ENCODE results near the gene TTC28.
A peak's percentile ranks its signal among the peaks of the same experiment; 100 is the strongest.

Gene TTC28

GRCh38 chr22:28438183-28438768 is 241.4 kb downstream of the TTC28 start:
- DNase-seq = no peak

GRCh38 chr22:28435982-28436381 is 243.7 kb downstream of the TTC28 start:
- DNase-seq = no peak

GRCh38 chr22:28435140-28435768 is 244.4 kb downstream of the TTC28 start:
- DNase-seq = no peak

DNA sequence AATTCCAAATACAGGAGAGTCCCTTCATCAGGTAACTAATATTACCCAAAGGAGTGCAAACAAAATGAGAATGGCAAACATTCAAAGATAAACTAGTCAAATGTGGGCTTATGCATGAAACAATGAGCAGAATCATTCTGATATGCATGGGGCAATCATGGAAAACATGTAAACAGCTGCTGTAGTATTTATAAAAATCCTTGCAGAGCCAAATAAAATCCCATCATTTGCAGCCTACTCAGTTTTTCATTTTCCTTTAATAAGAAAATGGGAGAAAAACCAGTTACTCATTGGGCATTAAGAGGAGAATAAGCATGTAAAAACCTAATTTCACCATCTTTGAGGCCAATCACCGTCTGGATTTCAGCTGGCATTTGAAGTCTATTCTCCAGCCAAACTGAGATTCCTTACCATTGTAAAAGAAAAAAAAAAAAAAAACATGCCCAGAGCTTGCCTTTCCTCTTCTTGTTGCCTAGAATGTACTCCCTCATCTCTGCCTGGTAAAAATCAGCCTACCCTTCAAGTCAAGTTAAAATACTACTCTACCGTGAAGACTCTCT is 249.1 kb downstream of the TTC28 start:
- DNase-seq = no peak

- DNase-seq = no peak
These were observed 249.9 kb downstream of the TTC28 start for GRCh38 chr22:28429711-28430110.

DNA sequence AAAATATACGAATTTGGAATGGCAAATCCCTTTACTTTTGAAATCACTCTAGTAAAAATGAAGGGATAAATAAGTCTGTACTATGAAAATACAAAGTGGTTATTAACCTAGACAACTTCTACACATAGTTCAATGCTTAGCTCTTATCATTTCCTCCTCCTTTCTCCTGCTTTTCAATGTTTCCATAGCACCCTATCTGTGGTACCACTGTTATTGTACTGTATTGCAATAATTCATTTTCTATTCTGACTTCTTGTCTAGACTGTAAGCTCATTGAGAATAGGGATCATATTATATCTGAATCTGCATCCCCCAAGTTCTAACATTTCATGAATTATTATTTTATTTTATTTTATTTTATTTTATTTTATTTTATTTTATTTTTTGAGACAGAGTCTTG is 251.4 kb downstream of the TTC28 start:
- no peak for DNase-seq

- no peak for DNase-seq
These were observed 253.1 kb downstream of the TTC28 start for GRCh38 chr22:28426346-28427132.

DNA sequence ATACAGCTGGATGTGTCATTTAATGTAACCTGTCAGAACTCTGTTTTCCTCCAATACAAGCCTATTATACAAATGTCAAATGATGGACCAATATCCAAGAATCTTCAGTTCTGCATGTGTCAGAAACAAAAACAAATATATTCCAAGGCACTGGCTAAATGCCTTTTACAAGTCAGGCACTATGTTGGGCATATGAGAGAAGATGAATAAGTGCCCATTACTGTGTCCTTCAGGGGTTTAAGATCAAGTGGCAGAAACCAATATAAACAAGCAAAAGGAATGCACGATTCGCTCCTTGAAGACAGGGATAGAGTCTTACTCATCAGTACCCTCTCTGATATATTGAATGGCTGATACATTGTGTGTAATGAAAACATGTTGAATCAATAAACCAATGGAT is 254.4 kb downstream of the TTC28 start:
- DNase-seq = no peak

DNA sequence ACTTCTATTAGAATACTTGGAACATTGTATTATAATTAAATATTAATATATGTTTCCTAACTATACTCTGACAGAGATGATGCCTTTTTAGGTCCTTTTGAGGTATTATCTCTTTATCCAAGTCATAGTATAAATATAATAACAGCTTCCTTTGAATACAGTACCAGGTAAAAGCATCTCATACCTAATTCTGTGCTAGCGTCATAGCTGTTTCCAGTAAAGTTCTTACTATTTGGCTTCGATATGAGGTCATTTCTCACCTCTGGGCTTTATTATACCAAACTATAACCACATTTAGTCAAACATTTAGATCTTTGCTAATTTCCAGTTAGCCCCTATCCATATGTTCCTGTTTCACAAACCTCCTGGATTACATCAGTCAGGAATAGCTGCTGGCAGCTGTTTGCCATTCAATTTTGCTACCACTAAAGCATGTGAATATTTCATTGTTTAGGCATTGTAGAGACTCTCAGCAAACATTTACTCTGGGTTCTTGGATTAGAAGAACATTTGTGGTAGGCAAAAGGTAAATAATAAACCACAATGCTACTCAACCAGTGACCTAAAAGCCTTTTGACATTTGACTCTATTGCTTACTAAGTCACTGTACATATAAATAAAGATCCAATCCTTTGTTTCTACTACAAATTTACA is 255.1 kb downstream of the TTC28 start:
- no peak for DNase-seq

DNA sequence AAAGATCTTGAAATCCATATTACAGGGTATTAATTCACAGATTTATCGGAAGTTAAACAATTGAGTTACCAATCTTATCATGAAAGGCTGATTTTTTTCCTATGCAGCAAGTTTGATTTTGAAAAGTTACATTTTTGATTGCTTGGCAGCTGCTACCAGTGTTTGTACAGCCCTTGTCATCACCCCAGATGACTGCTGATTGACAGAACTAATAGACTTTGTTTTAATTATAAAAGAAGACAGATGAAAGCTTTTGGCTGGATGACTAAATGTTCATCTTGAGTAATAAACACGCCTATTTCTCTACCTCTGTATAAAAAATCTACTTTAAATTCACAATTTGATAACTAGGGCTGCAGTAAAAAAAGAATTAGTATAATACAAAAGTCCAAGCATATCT is 259.7 kb downstream of the TTC28 start:
- DNase-seq = no peak

- DNase-seq = no peak
These were observed 261.6 kb downstream of the TTC28 start for GRCh38 chr22:28418008-28418407.

- DNase-seq = no peak
These were observed 262.2 kb downstream of the TTC28 start for GRCh38 chr22:28417431-28417830.

- no peak for DNase-seq
These were observed 264.7 kb downstream of the TTC28 start for GRCh38 chr22:28414913-28415312.

DNA sequence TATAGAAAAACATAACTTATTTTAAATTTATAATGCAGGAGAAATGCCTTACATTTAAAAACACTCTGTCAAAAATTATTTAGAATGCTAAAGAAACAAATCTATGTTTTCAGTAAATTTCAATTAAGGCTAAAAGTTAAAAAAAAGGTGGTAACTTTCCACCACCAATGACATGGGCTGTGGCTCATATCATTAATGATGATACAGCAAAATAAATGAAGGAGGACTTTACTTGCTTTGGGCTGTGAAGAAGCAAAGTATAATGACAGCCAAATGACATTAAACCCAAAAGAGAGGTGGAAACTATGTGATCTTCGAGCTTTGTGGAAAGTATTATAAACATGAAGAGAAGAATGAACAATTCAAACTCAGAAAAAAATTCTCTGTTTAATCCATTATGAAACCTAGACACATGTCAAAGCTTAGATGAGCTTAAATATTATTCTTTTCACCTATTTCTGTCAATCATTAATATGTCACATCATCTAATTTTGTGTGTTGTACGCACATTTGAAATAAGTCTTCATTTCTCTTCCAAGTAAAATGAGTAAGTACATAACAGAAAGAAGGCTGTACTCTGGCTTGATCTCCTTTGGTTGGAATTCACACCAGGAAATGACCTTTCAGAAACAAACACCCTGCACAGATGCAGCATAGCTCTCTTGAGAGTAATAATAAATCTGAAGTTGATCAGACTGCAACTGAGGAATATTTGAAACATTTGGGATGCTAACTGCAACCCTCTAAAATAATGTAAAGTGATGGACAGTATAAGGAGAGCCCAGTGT is 265.8 kb downstream of the TTC28 start:
- DNase-seq = no peak

GRCh38 chr22:28412109-28412508 is 267.5 kb downstream of the TTC28 start:
- no peak for DNase-seq

DNA sequence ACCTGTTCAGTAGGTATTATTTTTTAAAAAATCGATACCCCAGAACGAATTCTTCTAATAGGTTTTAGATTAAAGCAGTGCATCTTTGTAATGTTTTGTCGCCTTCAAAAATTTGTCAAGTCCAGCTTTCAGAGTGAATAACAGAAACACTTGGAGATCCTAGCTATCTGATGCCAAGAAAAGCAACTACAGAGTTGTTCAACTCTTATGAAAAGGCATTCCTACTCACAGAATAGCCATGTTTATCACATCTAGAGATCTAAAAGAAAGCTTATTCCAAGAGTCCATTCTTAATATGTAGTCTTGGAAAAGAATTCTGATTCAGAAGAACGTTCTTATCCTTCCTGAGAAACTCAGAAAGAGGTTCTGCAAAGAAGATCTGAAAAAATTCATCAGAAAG is 268.5 kb downstream of the TTC28 start:
- no peak for DNase-seq

DNA sequence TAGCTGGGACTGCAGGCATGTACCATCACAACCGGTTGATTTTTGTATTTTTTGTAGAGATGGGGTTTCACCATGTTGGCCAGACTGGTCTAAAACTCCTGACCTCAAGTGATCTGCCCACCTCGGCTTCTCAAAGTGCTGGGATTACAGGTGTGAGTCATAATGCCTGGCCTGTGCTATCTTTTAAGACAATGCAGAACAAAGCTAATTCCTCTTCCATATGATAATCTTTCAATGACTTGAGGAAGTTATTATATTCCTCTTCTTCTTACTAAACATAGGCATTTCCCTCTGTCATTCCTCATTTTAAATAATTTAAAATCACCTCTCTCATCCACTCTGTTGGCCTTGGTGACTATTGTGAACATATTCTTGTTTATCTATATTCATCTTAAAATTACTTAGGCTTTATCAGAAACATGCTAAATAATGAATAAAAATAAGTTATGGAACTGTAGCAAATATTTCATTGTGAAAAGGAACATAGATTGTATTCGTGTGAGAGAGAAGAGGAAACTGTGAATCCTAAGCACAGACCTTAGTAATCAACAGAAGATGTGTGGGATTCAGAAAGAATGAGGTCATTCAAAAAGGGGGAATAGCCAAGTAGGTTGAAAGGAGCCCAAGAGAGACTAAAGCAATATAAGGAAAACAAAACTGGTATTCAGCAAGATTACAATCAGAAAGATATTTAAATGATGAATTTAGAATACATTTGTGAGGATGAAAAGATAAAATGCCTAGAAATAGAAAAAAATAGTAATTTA is 269.4 kb downstream of the TTC28 start:
- DNase-seq = peak; percentile 66 to 79

DNA sequence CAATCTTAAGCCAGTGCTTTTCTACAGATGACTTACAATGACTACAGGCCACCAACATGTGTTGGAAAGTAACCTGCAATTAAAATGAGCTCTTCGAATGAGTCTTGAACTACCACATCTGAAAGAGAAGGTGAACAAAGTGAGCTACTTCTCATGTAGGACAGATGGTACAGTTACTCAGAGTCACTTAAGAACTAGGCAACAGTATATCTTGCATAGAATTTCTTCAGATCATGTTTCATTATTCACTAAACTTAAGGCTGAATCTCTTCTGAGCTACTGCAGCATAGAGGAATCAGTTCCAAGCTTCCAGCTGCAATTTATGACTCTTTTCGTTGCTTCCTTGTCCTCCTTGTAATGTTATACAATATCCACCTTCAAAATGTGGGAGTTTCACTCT is 270.9 kb downstream of the TTC28 start:
- no peak for DNase-seq

DNA sequence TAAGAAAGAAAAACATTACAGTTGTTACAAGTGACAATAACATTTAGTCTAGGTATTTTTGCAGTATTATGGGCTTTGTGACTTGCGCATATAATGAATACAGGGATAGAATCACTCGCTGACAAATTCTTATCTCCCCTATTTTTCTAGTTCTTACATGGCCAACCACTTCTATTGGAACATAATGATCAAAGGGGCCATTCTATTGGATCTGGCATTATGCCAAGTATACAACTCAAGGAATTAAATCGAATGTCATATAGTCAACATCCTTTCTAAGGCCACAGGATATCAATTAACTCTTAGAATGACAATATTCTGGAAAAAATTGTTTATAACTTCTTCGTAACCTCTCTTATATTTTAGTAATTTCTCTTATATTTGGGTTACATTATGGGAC is 272.0 kb downstream of the TTC28 start:
- DNase-seq = no peak

GRCh38 chr22:28406246-28406645 is 273.4 kb downstream of the TTC28 start:
- no peak for DNase-seq

GRCh38 chr22:28405588-28405987 is 274.1 kb downstream of the TTC28 start:
- DNase-seq = no peak

GRCh38 chr22:28402539-28402938 is 277.1 kb downstream of the TTC28 start:
- no peak for DNase-seq

Measured in inflammatory macrophage treated with lipopolysaccharide for 1 hour (primary cell).